GM20000 (cell line): Measurements from ENCODE around the gene ANK3.

Experiments used
- DNase-seq: peaks from one replicate; pipeline ENCODE4 v3.0.0; 2012; ENCODE audit warnings: low spot score
- TF ChIP-seq, protein P1 (sequence below): IDR thresholded peaks from 2 replicates; pipeline ENCODE4 v1.5.1; 2012; ENCODE audit warnings: mild to moderate bottlenecking, control low read depth; ENCODE audit errors: extremely low read depth, missing control alignments

Gene ANK3

DNA sequence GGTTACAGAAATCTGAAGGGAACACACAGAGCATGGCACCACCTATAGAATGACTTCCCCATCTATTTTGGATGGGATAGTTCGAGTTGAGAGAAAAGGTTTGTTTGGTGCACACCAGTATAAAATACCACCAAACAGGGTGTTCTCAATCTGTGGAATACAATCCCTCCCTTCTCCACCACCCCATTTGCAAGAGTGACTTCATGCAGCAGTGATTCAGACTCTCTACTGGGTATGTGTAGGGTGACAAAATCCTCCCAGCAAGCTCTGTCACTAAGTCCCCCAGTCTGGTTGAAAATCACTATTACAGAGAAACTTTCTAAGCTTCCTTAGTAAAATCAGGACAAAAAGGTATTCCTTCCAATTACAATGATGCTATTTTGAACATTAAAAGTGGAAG lies 69.0 kb downstream of the ANK3 start:
- TF ChIP-seq, protein P1, sequence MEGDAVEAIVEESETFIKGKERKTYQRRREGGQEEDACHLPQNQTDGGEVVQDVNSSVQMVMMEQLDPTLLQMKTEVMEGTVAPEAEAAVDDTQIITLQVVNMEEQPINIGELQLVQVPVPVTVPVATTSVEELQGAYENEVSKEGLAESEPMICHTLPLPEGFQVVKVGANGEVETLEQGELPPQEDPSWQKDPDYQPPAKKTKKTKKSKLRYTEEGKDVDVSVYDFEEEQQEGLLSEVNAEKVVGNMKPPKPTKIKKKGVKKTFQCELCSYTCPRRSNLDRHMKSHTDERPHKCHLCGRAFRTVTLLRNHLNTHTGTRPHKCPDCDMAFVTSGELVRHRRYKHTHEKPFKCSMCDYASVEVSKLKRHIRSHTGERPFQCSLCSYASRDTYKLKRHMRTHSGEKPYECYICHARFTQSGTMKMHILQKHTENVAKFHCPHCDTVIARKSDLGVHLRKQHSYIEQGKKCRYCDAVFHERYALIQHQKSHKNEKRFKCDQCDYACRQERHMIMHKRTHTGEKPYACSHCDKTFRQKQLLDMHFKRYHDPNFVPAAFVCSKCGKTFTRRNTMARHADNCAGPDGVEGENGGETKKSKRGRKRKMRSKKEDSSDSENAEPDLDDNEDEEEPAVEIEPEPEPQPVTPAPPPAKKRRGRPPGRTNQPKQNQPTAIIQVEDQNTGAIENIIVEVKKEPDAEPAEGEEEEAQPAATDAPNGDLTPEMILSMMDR, result no peak
- no peak for DNase-seq

DNA sequence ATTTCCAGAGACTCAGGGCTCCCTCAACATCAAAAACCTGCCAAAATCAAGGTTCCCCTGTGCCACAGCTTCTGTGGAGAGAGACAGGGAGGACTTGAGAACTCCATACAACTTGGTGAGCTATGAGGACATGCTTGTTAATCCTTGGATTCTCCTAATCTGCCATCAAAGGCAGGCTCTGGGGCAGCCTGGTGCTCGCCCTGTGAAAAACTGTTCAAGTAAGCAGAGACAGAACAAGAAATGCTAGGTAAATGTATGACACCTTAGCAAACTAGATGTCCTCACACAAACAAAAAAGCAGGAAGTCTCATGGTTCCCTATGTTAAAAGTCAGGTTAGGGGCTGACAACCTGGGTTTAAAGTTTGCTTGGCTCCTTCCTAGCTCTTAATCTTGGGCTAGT lies 73.6 kb downstream of the ANK3 start:
- no peak for DNase-seq

DNA sequence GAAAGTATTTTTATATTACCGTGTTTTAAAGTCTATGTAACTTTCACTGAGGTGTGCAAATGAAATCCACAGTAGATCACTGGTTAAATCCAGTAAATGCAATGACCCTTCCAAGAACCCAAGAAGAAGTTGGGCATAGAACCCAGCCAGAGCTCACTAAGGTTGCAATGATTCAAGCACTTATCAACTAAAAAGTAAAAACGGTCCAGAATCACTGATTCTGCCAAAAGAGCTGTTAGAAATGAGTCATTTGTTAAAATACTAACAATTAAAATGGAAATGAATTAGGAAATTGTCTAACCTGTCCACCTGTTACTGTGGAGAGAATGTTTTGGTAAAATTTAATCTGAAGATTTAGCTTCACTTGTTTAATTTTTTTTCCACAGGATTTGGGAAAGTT lies 74.4 kb downstream of the ANK3 start:
- DNase-seq, result no peak
- TF ChIP-seq, protein P1, result no peak

More for the DNA sequence above, 73.6 kb downstream of the ANK3 start:
- TF ChIP-seq, protein P1, result no peak

DNA sequence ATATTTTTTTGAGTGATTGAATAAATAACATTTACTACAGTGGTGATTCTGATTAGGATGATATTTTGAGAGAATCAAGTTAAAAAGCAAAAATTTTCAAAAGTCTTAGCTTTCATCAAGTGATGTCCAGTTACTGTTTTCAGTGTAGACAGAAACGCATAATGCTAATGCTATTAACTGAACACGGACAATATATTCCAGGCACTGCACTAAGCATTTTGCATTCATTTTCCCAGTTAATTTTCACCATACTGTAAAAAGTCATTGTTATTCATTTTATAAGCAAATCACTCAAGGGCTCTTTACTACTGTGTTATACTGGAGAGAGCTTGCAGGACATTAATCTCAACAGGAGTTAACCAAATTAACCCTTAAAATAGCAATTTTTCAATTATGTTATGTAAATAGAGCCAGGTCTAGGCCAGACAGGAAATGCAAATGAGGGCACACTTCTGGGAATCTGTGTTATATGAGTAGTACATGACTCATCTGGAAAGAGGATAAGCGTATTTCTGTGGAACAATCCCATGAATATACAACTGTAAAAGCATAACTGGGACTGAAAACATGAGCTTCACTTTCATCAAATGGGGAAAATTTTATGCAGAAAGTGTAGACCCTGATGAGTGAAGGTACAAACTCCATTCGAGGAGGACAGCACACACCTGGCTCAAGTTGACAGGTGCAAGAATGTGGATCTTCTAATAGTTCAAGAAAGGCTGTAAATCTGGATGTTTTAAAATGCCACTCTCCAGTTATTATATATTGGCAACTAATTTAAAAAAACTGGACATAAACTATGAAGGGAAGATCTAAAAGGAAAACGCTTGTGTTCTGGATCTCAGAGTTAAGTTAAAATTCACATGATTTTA lies 75.4 kb downstream of the ANK3 start:
- TF ChIP-seq, protein P1, result no peak
- DNase-seq, result no peak

DNA sequence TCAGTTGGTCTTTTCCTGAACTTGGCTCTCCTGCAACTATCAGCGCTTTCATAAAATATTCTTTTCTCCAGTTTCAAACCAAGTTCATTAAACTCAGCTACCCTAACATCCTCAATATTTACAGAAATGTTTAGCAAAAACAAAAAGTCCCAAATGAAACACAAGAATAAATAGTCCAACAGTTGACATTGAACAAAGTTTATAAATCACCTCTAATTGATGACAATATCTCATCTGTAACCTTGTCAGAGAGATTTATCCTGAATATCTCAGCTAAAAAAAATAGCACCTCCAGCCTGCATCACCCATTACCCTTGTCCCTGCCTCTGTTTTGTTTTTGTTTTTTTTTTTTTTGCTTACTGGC lies 76.1 kb downstream of the ANK3 start:
- TF ChIP-seq, protein P1, result no peak
- no peak for DNase-seq

DNA sequence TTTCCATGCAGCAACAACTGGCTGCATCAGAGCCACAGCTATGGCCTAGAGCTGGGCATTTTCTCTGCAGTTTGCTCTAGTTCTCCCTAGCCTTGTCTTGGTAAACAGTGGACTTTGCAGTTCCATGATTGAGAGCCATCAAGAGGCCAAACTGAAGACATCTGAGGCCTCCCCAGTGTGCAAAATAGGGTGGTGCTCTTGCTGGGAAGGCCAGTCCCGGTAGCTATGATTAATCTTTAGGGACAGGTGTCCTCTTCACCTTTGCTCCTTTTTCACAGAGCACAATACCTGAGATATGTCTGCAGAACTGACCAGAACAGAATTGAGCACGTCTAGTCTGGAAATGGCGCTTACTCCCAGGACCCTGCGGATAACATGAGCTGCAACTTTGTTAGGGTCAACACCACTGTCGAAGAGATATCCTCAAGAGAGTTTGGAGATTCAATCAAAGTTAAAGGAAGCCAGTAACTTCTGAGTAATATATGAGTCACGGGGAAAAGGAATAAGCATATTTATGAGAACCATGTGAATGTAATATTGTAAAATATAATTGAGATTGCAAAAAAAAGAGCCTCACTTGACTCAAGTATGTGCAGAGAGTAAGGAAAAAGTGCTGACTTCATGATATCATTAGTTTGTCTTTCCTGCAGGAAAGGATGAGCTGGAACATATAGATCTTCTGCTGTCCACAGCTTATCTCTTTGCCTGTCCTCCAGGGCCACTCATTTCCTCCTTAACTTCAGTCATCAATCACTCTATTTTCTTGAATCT lies 76.7 kb downstream of the ANK3 start:
- DNase-seq, result no peak
- TF ChIP-seq, protein P1, result no peak

DNA sequence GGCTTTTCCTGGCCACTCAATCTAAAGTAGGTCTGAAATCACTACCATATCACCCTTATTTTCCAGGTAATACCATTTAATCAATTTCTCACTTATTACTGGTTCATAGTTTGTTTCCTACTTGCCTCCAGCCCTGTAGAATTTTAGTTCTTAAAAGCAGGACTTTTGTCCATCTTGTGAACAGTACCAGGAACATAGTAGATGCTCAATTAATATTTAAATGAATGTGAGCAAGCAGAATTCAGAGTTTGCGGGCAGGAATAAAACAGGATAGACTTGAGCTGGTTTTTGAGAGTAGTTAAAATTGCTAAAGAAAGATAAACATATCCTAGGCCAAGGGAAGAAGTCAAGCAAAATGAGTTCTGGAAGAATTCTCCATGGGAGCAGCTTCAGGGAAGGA lies 77.9 kb downstream of the ANK3 start:
- DNase-seq, result no peak
- TF ChIP-seq, protein P1, result no peak
